Right renal pelvis (tissue), 4 donors: ENCODE measurements around the gene PRPF38B. TPM values are rescaled to one million over a fixed set of nuclear protein-coding genes. Genes with fewer than 3 reads are reported as not detected.
A peak's percentile ranks its signal among the peaks of the same experiment; 100 is the strongest.
"Not testable (repeated sequence)": the region's sequence is repeated elsewhere in the genome, so short reads cannot be mapped to it uniquely, and the experiment has no call there.

Experiments
- DNase-seq, 4 donors: peaks; one replicate each; pipeline ENCODE4 v3.0.0-alpha.2; 2013; ENCODE audit warnings: low read depth in 4 of 4, low spot score in 3 of 4, missing footprints in 1 of 4
- polyA plus RNA-seq, 4 donors: library from polyadenylated mRNA; unstranded; fragments of 120-200 nt; gene quantifications; one replicate each; pipeline ENCODE4 v1.2.1, GENCODE V29; 2013; ENCODE audit not compliant: insufficient read length in 4 of 4

The PRPF38B gene
- 10 to 100 TPM; 65.1 to 87.5 (median 69.8) TPM for polyA plus RNA-seq

- DNase-seq = peak; percentile 88 to 92 (median 90)
These were observed at the start of gene PRPF38B for GRCh38 chr1:108691942-108692723. TSS of gene PRPF38B (plus strand) at chr1:108692310. CDS start at chr1:108692592, 282 bp downstream.

DNA sequence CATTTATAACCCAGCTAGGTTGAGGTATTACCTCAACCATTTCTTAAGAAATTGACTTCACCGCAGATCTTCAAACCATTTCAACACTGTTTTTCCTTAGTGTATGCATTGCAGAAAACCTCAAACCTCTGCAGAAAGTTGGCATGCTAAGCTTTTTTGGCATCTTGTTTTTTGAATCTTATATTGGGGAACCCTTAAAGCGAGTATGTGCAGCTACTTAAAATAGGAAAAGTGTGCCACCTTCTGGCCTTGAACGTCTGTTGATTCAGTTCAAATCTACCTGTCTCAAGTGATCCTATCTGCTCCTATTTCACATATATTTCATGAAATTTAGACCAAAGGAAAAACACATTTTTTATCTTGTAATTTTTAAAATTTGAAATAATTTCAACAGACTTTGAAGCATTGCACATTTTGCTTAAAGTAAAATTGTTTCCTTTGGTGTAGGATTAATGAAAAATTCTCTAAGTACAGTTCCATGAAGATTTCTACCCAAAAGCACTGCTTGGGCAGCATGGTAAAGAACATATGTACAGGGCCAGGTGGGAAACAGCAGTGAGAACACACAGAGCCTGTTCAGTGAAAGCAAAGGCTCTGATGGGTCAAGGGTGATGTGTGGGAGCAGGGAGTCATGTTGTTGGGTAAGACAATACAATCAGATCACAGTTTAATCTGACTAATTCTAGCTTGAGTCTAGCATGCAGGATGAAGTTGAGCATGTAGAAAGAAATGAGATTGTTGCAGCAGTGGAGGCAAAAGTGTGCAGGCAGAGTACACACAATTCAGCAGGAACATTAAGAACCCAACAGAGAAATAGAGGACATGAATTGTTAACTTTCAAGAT lies 48.4 kb upstream of the PRPF38B start:
- DNase-seq = peak; percentile 25 to 47 (median 38)

DNA sequence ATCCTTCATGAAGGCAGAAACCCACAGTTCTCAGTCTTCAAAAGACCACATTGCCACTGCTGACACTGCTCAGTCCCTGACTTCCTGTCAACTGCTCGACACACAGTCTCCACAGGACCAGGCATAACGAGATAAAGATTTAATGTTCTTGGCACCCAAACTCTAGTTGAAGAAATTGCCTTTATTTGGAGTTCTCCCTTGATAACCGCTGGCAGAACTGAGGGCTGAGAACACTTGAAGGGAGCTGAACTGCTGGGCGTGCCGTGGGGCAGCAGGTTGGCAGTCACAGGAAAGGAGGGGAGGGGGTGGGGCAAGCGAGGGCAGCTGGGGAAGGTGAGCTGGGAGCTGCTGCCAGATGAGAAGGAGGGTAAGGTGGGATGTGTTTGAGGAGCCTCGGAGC lies 47.1 kb upstream of the PRPF38B start:
- DNase-seq = no peak

DNA sequence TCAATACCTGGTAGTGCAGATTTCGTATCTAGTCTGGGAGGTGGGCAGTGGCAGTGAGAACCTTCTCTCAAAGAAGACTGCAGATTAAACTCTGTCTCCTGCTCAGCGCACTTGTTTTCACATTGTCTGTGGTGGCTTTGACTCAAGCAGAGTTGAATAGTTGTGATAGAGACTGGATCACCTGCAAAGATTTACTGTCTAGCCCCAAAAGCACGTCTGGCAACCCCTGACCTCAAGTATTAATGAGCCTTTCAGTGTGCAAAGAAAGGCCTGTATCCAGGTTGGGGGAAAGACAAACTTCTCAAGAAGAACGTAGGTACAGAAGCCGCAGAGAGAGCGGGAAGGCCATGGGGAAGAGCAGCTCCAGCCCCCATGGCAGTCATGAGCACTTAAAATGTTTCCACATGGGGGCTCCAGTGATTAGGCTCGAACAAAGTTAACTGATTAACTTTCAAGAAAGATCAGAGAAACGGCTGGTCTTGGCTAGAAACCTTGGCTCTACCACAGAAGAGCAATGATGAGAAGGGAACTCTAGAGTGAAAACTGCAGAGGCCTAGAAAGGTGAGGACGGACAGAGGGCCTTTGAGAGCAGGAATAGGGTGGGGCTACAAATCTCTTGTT lies 46.4 kb upstream of the PRPF38B start:
- no peak for DNase-seq

- no peak for DNase-seq
These were observed 45.9 kb upstream of the PRPF38B start for GRCh38 chr1:108646265-108646647.

GRCh38 chr1:108646648-108647269 lies 45.4 kb upstream of the PRPF38B start:
- DNase-seq = no peak

DNA sequence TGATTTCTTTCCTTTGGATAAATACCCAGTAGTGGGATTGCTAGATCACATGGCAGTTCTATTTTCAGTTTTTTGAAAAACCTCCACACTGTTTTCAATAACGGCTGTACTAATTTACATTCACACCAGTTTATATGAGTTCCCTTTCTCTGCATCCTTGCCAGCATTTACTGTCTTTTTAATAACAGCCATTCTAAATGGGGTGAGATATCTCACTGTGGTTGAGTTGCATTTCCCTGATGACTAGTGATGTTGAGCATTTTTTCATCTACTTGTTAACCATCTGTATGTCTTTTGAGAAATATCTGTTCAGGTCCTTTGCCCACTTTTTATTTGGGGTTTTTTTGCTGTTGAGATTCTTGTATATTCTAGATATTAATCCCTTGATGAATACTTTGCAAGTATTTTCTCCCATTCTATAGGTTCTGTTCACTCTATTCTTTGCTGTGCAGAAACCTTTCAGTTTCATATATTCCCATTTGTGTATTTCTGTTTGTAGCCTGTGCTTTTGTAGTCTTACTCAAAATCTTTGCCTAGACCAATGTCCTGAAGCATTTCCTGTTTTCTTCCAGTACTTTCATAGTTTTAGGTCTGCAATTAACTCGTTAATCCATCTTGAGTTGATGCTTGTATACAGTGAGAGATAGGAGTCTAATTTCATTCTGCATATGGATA lies 38.5 kb upstream of the PRPF38B start:
- no peak for DNase-seq

GRCh38 chr1:108657356-108658080 lies 34.6 kb upstream of the PRPF38B start:
- DNase-seq = no peak

GRCh38 chr1:108661030-108661609 lies 31.0 kb upstream of the PRPF38B start, which contains the start of gene HENMT1:
TSS of gene HENMT1 (minus strand) at chr1:108661093. CDS start at chr1:108659884, 1,209 bp downstream.
- DNase-seq = peak; percentile 44 to 85 (median 50)

DNA sequence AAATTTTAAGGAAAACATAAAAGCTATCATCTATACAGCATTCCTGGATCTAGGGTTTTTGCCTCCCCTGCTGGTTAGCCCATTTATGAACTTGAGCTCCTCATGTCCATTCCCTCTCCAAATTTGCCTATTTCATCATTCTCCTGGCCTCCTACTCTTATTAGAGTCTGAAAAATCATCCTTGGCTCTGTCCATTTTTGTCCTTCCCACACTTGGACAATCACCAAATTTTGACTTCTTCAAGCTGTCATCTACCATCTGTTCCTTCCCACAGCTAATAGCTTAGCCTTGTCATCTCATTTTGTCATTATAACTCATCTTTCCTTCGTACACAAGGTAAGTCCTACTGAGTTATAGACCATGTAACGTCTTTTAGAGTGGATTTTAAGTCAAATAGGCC lies 29.0 kb upstream of the PRPF38B start:
- no peak for DNase-seq

DNA sequence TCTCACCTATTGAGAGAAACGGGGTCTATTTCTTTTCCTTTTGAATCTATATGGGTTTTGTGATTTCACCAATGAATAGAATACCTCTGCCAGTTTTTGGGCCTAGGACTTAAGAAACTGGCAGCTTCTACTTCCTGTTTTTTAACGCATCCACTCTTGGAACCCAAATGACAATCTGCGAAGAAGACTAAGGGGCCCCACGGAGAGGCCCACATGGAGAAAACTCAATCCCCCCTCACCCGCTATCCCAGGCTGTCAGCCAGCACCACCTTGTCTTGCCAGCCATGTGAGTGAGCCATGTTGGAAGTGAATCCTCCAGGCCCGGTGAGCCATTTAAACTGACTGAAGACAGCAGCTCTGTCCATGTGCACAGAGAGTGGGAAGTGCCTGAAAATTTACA lies 27.6 kb upstream of the PRPF38B start:
- DNase-seq = no peak

- DNase-seq = no peak
These were observed 27.0 kb upstream of the PRPF38B start for GRCh38 chr1:108665067-108665466.

DNA sequence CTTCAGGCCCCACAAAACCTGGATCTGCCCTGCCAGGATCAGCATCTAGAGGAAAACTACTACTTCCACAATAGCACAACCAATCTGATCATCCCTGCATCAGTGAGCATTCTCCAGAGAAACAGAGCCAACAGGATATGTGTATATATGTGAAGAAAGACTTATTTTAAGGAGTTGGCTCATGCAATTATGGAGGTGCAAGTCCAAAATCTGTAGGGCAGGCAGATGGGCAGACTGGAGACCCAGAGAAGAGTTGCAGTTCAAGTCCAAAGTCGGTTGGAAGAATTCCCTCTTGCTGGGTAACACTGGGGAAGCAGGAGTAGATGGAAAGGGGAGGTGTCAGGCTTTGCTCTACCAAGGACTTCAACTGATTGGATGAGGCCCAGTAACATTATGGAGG lies 26.3 kb upstream of the PRPF38B start:
- no peak for DNase-seq

DNA sequence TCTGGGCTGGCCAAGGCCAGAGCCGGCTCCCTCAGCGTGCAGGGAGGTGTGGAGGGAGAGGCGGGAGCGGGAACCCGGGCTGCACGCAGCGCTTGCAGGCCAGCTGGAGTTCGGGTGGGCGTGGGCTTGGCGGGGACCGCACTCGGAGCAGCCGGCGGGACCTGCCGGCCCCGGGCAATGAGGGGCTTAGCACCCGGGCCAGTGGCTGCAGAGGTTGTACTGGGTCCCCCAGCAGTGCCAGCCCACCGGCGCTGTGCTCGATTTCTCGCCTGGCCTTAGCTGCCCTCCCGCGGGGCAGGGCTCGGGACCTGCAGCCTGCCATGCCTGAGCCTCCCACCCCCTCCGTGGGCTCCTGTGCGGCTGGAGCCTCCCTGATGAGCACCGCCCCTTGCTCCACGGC lies 24.7 kb upstream of the PRPF38B start:
- DNase-seq = not testable (repeated sequence)

GRCh38 chr1:108668777-108669176 lies 23.3 kb upstream of the PRPF38B start:
- DNase-seq = no peak

GRCh38 chr1:108669679-108670078 lies 22.4 kb upstream of the PRPF38B start:
- DNase-seq = no peak

- no peak for DNase-seq
These were observed 21.9 kb upstream of the PRPF38B start for GRCh38 chr1:108670131-108670773.

GRCh38 chr1:108671143-108671542 lies 21.0 kb upstream of the PRPF38B start:
- no peak for DNase-seq

DNA sequence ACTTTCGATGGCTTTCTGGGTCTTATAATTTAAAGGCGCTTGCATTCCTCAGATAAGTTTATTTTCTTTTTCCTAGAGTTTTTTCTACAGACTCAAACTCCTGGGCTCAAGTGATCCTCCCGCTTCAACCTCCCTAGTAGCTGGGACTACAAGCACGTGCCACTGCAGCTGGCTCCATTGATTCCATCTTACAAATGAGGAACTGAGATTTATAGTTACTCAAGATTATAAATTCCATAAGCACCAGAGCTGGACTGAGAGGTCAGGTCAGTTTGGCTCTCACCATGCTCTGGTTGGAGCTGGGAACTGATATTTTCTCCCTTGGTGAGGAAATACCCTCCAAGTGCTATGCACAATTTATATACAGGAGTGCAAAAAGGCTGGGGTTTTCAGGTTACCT lies 13.4 kb upstream of the PRPF38B start:
- DNase-seq = no peak
